ENCODE results near the gene HS6ST2. TPM values are rescaled to one million over a fixed set of nuclear protein-coding genes. Genes with fewer than 3 reads are reported as not detected.

Gene HS6ST2
- total RNA-seq, 1 experiment from 2014 or later, result 0.26 TPM

DNA sequence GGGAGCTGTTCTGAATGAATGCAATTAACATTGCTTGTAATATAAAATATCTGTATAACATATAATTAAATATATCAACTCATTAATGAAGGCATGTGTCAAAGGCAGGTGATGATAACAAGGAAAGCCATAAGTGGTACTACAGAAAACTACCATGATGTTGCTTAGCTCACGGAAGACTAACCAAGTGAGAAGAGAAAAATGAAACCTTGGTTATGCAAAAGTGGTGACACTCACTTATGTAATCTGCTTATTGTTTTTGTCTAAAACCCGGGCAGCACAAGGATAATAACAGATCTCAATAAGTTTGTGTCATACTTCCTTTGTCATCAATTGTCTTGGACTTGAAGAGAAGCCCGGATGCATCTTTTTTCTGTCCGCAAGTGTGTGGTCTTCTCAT is 156.4 kb downstream of the HS6ST2 start:
- Histone ChIP-seq H3K27ac (ENCODE audit: low read length) (no peak overlapping the region), H3K27me3 (ENCODE audit: control insufficient read depth, insufficient read depth, low read length) (no peaks in the 10 kb centered on the region), H3K36me3 (ENCODE audit: control insufficient read depth, insufficient read depth, low read length) (no peaks in the 10 kb centered on the region), H3K4me3 (ENCODE audit: low read depth in 2 of 2, low read length in 2 of 2) (no peak overlapping the region), H3K9me3 (ENCODE audit: control insufficient read depth, insufficient read depth, low read depth, low read length) (no peaks in the 10 kb centered on the region), H3K4me1 (ENCODE audit: control insufficient read depth, insufficient read depth, low read length) (no peaks in the 10 kb centered on the region; the same call in 1 of the 2 replicates)
- ChIA-PET CTCF (no interaction called here), POLR2A (no interaction called here)
- TF ChIP-seq, protein P1, sequence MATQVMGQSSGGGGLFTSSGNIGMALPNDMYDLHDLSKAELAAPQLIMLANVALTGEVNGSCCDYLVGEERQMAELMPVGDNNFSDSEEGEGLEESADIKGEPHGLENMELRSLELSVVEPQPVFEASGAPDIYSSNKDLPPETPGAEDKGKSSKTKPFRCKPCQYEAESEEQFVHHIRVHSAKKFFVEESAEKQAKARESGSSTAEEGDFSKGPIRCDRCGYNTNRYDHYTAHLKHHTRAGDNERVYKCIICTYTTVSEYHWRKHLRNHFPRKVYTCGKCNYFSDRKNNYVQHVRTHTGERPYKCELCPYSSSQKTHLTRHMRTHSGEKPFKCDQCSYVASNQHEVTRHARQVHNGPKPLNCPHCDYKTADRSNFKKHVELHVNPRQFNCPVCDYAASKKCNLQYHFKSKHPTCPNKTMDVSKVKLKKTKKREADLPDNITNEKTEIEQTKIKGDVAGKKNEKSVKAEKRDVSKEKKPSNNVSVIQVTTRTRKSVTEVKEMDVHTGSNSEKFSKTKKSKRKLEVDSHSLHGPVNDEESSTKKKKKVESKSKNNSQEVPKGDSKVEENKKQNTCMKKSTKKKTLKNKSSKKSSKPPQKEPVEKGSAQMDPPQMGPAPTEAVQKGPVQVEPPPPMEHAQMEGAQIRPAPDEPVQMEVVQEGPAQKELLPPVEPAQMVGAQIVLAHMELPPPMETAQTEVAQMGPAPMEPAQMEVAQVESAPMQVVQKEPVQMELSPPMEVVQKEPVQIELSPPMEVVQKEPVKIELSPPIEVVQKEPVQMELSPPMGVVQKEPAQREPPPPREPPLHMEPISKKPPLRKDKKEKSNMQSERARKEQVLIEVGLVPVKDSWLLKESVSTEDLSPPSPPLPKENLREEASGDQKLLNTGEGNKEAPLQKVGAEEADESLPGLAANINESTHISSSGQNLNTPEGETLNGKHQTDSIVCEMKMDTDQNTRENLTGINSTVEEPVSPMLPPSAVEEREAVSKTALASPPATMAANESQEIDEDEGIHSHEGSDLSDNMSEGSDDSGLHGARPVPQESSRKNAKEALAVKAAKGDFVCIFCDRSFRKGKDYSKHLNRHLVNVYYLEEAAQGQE (IDR thresholded peaks at IDR 0.05; ENCODE audit: insufficient read depth in 1 of 2, low read depth in 2 of 2, low read length in 1 of 2), result no peak
- no peak for TF ChIP-seq POLR2AphosphoS5 (IDR thresholded peaks at IDR 0.05; ENCODE audit: low read depth, low read length)
- no peak for TF ChIP-seq SIN3A (IDR thresholded peaks at IDR 0.05; ENCODE audit: borderline replicate concordance, insufficient read depth, low read depth, low read length)
- TF ChIP-seq TCF7L2 (IDR thresholded peaks at IDR 0.05; ENCODE audit: low read depth, low read length), result no peak
- TF ChIP-seq, protein P2, sequence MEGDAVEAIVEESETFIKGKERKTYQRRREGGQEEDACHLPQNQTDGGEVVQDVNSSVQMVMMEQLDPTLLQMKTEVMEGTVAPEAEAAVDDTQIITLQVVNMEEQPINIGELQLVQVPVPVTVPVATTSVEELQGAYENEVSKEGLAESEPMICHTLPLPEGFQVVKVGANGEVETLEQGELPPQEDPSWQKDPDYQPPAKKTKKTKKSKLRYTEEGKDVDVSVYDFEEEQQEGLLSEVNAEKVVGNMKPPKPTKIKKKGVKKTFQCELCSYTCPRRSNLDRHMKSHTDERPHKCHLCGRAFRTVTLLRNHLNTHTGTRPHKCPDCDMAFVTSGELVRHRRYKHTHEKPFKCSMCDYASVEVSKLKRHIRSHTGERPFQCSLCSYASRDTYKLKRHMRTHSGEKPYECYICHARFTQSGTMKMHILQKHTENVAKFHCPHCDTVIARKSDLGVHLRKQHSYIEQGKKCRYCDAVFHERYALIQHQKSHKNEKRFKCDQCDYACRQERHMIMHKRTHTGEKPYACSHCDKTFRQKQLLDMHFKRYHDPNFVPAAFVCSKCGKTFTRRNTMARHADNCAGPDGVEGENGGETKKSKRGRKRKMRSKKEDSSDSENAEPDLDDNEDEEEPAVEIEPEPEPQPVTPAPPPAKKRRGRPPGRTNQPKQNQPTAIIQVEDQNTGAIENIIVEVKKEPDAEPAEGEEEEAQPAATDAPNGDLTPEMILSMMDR (IDR thresholded peaks at IDR 0.05), result no peak
- DNase-seq (ENCODE audit: low read depth, low spot score) (no peak), ATAC-seq (no peak)
- in situ Hi-C loops (cut with HindIII; ENCODE audit: low pct_unique_long_range_greater_than_20kb, low sequenced_read_pairs), result no loop called here
- intact Hi-C loops (cut with micrococcal nuclease; ENCODE audit: unreplicated experiment), result no loop called here
- no TSS peak for BruUV-seq (replicated peaks)

DNA sequence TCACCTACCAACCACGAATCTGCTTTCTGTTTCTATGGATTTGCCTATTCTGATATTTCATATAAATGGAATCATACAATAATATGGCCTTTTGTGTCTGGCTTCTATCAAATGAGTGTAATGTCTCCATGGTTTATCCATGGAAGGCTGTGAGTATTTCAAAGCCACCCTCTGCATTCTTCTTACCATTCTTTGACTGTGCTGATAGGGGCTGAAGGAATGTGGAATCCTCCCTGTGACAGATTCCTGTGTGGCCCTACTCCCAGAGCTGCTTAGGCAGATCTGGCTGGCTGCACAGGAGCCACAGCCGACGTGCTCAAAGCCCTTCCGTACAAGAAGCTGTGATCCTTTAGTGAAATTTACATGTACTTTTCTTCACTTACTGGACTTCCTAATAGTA is 163.2 kb downstream of the HS6ST2 start:
- TF ChIP-seq TCF7L2 (IDR thresholded peaks at IDR 0.05; ENCODE audit: low read depth, low read length), result no peak
- TF ChIP-seq SIN3A (IDR thresholded peaks at IDR 0.05; ENCODE audit: borderline replicate concordance, insufficient read depth, low read depth, low read length), result no peak
- TF ChIP-seq, protein P1 (IDR thresholded peaks at IDR 0.05; ENCODE audit: insufficient read depth in 1 of 2, low read depth in 2 of 2, low read length in 1 of 2), result no peak
- TF ChIP-seq, protein P2 (IDR thresholded peaks at IDR 0.05), result no peak
- no peak for TF ChIP-seq POLR2AphosphoS5 (IDR thresholded peaks at IDR 0.05; ENCODE audit: low read depth, low read length)
- DNase-seq (ENCODE audit: low read depth, low spot score) (no peak), ATAC-seq (no peak)
- intact Hi-C loops (cut with micrococcal nuclease; ENCODE audit: unreplicated experiment), result no loop called here
- no TSS peak for BruUV-seq (replicated peaks)
- no peaks in the 10 kb centered on the region for H3K9me3 ChIP-seq (ENCODE audit: control insufficient read depth, insufficient read depth, low read depth, low read length)
- H3K27me3 ChIP-seq (ENCODE audit: control insufficient read depth, insufficient read depth, low read length), result 0 out of 2 replicates have a peak, but pooled peaks cover 2% of the 10 kb centered on the region
- no peaks in the 10 kb centered on the region; the same call in 1 of the 2 replicates for H3K4me1 ChIP-seq (ENCODE audit: control insufficient read depth, insufficient read depth, low read length)
- in situ Hi-C loops (cut with HindIII; ENCODE audit: low pct_unique_long_range_greater_than_20kb, low sequenced_read_pairs), result no loop called here
- ChIA-PET POLR2A (no interaction called here), CTCF (no interaction called here)
- H3K4me3 ChIP-seq (ENCODE audit: low read depth in 2 of 2, low read length in 2 of 2), result no peak overlapping the region
- H3K27ac ChIP-seq (ENCODE audit: low read length), result no peak overlapping the region
- H3K36me3 ChIP-seq (ENCODE audit: control insufficient read depth, insufficient read depth, low read length), result no peaks in the 10 kb centered on the region
